HFFc6 (cell line): ENCODE measurements around the gene FEM1B. TPM values are rescaled to one million over a fixed set of nuclear protein-coding genes. Genes with fewer than 3 reads are reported as not detected.
A peak's percentile ranks its signal among the peaks of the same experiment; 100 is the strongest.

ENCODE experiments used
- DNase-seq: peaks from one replicate; pipeline ENCODE4 v3.0.0-alpha.2; 2018
- H3K27ac Mint-ChIP-seq: 2 replicates; pipeline ENCODE4 v1.8.0; 2020; ENCODE audit warnings: mild to moderate bottlenecking, mixed read lengths
- H3K27me3 Mint-ChIP-seq: 2 replicates; pipeline ENCODE4 v1.8.0; 2021; ENCODE audit warnings: mild to moderate bottlenecking, moderate library complexity, mixed read lengths; ENCODE audit not compliant: insufficient read depth
- H3K36me3 Mint-ChIP-seq: 2 replicates; pipeline ENCODE4 v1.8.0; 2021; ENCODE audit warnings: low read depth, mixed read lengths
- H3K4me1 Mint-ChIP-seq: 2 replicates; pipeline ENCODE4 v1.8.0; 2020; ENCODE audit warnings: low read depth, mixed read lengths
- H3K4me3 Mint-ChIP-seq: 2 replicates; pipeline ENCODE4 v1.8.0; 2020; ENCODE audit warnings: mild to moderate bottlenecking, moderate library complexity, mixed read lengths
- H3K9me3 Mint-ChIP-seq: 2 replicates; pipeline ENCODE4 v1.8.0; 2020; ENCODE audit warnings: mild to moderate bottlenecking, mixed read lengths
- total RNA-seq, 6 experiments: library from RNA; stranded (reverse); fragmentation: NEBNext Ultra II Directional; extraction: Animal tissue kit (Norgen Biotek cat#: 25700); gene quantifications; 2 replicates in 1 of 6; 3 replicates in 5 of 6; pipeline ENCODE4 v1.2.3, GENCODE V29; 2021
- TF ChIP-seq, protein P1 (sequence below): fragments of 200-600 bp; sonication (generic); IDR thresholded peaks from 2 replicates; pipeline ENCODE4 v1.5.0; 2021; ENCODE audit warnings: antibody characterized with exemption, mild to moderate bottlenecking

Gene FEM1B
- total RNA-seq, 6 experiments from 2014 or later: 30.7 to 38.0 (median 32.7) TPM

- Mint-ChIP-seq H3K36me3 (no peaks in the 10 kb centered on the region), H3K4me3 (no peak overlapping the region), H3K9me3 (no peaks in the 10 kb centered on the region), H3K27me3 (peaks cover 9% of the 10 kb centered on the region), H3K27ac (no peak overlapping the region), H3K4me1 (peaks cover 8% of the 10 kb centered on the region)
- DNase-seq: no peak
- TF ChIP-seq, protein P1, sequence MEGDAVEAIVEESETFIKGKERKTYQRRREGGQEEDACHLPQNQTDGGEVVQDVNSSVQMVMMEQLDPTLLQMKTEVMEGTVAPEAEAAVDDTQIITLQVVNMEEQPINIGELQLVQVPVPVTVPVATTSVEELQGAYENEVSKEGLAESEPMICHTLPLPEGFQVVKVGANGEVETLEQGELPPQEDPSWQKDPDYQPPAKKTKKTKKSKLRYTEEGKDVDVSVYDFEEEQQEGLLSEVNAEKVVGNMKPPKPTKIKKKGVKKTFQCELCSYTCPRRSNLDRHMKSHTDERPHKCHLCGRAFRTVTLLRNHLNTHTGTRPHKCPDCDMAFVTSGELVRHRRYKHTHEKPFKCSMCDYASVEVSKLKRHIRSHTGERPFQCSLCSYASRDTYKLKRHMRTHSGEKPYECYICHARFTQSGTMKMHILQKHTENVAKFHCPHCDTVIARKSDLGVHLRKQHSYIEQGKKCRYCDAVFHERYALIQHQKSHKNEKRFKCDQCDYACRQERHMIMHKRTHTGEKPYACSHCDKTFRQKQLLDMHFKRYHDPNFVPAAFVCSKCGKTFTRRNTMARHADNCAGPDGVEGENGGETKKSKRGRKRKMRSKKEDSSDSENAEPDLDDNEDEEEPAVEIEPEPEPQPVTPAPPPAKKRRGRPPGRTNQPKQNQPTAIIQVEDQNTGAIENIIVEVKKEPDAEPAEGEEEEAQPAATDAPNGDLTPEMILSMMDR: no peak
Measured at GRCh38 chr15:68315035-68315434, 37.5 kb downstream of the FEM1B start.

GRCh38 chr15:68315495-68316031 lies 38.0 kb downstream of the FEM1B start:
- Mint-ChIP-seq H3K4me3 (no peak overlapping the region), H3K4me1 (peaks cover 8% of the 10 kb centered on the region), H3K36me3 (no peaks in the 10 kb centered on the region), H3K27ac (no peak overlapping the region), H3K9me3 (no peaks in the 10 kb centered on the region), H3K27me3 (peaks cover 10% of the 10 kb centered on the region)
- TF ChIP-seq, protein P1: no peak
- DNase-seq: no peak

DNA sequence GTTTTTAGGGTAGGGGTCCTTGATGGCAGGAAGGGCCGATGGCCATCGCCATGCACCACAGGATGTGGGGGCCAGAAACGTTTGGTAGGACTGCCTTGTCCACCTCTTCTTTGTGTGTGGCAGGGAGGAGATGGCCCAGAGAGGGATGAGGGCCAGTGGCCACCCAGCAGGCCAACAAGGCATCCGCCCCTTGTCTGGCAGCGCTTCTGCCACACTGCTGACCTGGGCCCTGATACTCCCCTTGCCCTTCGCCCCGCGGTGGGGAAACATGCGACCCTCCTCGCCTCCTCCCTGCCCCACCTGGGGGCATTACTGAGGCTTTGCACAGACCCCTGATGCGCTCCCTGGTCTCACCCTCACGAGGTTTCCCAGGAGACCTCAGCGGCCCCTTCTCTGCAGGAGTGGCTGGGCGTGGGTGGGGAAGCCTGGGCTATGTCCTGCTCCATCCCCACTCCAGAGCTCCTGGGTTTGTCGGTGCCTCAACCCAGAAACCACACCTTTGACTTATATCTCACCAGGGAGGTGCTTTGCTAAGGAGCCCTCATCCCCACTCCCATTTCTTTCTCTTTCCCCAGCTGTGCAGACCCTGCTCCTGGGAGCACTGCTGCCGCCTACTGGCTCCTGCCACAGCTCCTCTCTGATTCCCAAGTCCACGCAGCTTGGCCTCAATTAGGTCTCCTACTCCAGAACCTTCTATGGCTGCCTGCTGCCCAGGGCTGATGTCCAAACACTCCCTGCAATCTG lies 38.7 kb downstream of the FEM1B start:
- no peak overlapping the region for H3K4me3 Mint-ChIP-seq
- TF ChIP-seq, protein P1: peak; percentile 57
- no peak for DNase-seq
- H3K9me3 Mint-ChIP-seq: no peaks in the 10 kb centered on the region
- H3K27me3 Mint-ChIP-seq: peaks cover 9% of the 10 kb centered on the region
- peaks cover 8% of the 10 kb centered on the region for H3K4me1 Mint-ChIP-seq
- no peaks in the 10 kb centered on the region for H3K36me3 Mint-ChIP-seq
- no peak overlapping the region for H3K27ac Mint-ChIP-seq

- no peaks in the 10 kb centered on the region for H3K36me3 Mint-ChIP-seq
- peaks cover 16% of the 10 kb centered on the region for H3K27me3 Mint-ChIP-seq
- TF ChIP-seq, protein P1: no peak
- no peak overlapping the region for H3K4me3 Mint-ChIP-seq
- H3K4me1 Mint-ChIP-seq: peaks cover 8% of the 10 kb centered on the region
- no peak overlapping the region for H3K27ac Mint-ChIP-seq
- no peak for DNase-seq
- no peaks in the 10 kb centered on the region for H3K9me3 Mint-ChIP-seq
Measured at GRCh38 chr15:68317281-68318007, 39.9 kb downstream of the FEM1B start.

DNA sequence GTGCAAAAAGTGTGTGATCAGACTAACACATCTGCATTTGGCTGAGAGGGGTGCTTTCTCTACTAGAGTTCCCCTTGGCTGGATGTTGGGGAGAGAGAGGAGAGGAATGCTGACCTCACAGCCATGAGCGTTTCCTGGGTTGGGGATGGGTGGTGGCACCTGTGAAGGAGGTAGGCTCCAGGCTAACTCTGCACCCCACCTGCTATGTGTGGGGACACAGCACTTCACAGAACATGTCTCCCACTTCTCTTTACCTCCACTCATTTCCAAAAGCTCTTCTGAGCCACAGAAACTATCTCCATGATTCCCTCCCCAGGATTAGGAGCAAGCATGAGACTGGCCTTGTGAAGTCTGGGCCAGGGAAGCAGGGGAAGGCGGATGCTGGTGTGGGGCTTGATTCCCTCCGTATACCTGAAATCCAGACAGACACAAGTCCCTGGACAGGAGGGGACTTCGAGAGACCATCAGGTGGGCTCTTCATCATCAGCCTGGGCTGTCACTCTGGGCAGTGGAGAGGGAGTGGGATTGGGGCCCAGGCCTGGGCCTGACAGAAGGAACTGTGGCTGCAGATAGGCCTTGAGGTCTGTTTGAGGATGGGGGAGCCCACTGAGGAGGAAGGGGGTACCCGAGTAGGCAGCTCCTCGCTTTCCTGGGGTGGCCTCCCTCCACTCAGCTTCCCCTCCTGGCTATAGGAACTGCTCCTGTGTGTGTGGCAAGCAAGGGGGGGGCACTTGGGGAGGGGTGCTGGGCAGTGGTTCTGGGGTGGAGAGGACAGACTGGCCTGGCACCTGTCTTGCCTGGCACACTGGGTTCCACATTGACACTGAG lies 40.7 kb downstream of the FEM1B start:
- Mint-ChIP-seq H3K4me3 (no peak overlapping the region), H3K36me3 (no peaks in the 10 kb centered on the region), H3K9me3 (no peaks in the 10 kb centered on the region), H3K27ac (no peak overlapping the region), H3K27me3 (peaks cover 15% of the 10 kb centered on the region), H3K4me1 (peaks cover under 1% of the 10 kb centered on the region; the same call in 1 of the 2 replicates)
- TF ChIP-seq, protein P1: no peak
- no peak for DNase-seq
